Mucosa of gallbladder (tissue), 1 donor: ENCODE data around the gene TRIM66. TPM values are rescaled to one million over a fixed set of nuclear protein-coding genes. Genes with fewer than 3 reads are reported as not detected.

Source experiments
- DNase-seq: peaks from one replicate; pipeline ENCODE4 v3.0.0-alpha.2; 2020; ENCODE audit warnings: low spot score
- total RNA-seq: library from RNA; stranded (reverse); gene quantifications from one replicate; pipeline ENCODE4 v1.2.1, GENCODE V29; 2021
- donor health status: DM: no; HTN: no; CAD: no.

TRIM66 gene
- total RNA-seq, 1 donor from 2014 or later = 7.1 TPM

DNA sequence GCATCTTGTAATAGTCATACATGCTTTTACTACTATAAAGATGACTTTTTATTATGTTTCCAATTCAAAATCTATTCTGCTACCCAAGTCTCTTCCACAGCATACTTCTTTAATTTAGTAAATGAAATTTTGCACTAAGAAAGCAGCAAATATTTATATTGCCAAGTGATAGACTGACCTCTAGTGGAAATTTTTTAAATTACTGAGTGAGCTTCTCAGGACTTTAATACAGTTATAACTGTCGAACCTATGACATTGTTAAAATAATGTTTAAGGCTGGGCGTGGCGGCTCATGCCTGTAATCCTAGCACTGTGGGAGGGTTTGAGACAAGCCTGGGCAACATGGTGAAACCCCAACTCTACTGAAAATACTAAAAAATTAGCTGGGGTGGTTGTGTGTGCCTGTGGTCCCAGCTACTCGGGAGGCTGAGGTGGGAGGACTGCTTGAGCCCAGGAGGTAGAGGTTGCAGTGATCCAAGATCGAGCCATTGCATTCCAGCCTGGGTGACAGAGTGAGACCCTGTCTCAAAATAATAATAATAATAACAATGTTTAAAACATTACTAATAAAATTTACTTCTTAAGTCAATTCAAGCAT lies 115.8 kb downstream of the TRIM66 start:
- DNase-seq = no peak

DNA sequence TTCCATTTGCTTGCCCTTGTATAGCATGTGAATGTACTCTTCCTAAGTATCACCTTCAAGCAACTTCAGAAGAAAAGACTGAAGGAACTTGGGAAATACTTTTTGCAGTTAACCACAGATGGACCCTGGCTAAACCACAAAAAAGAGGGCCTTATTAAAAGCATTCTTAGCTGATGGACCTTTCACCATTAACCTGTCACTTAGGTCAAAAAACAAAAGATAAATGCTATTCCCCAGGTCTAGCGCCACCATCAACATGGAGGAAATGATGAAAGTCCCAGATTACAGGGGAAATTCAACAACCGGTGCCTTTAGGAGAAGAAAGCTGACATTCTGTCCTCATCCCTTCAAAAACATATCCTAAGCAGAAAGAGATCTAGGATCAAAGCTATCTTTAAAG lies 117.9 kb downstream of the TRIM66 start:
- no peak for DNase-seq

Other genes starting within 250 kb of the TRIM66 start
- gene STK33, start 88.4 kb downstream of the TRIM66 start, total RNA-seq = 14.2 TPM
- gene RPL27A, start 127 bp upstream of the TRIM66 start, total RNA-seq = 513 TPM
- gene AKIP1, start 228.5 kb upstream of the TRIM66 start, total RNA-seq = 29.8 TPM